ENCODE results near the gene FBXL7.

GRCh38 chr5:15833365-15833764 lies 333.4 kb downstream of the FBXL7 start:
- TF ChIP-seq CTCF (IDR thresholded peaks at IDR 0.05) (no peak), POLR2A (IDR thresholded peaks at IDR 0.05) (no peak)

Data from right lobe of liver (tissue), 4 donors.